GM20000 (cell line): ENCODE measurements around the gene AGBL2.
A peak's percentile ranks its signal among the peaks of the same experiment; 100 is the strongest.

Source experiments
- DNase-seq: peaks from one replicate; pipeline ENCODE4 v3.0.0; 2012; ENCODE audit warnings: low spot score
- CTCF ChIP-seq: IDR thresholded peaks from 2 replicates; pipeline ENCODE4 v1.5.1; 2012; ENCODE audit warnings: mild to moderate bottlenecking, control low read depth; ENCODE audit errors: extremely low read depth, missing control alignments

The AGBL2 gene

DNA sequence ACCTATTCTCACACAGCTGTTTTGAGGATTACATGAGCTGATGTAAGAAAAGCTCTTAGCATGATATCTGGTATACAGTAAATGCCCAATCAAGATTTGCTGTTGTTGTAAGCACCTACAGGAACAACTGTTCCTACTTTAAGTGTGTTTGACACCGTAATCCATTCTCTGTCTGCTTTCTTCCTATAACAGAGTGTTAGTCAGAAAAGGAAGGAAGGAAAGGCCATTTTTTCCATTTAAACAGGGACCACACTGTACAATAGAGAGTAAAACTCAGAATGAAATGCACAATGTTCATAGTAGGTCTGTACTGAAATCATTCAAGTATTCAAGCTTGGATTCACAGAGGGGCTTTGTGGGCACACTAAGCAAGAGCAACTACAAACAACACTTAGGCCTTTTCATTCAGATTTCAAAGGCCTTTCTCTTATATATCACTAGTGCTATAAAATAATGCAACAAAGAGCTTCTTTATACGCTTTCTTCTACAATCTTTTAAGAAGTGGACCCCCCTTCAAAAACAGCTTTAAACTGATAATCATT is 94.3 kb downstream of the AGBL2 start:
- no peak for TF ChIP-seq CTCF
- no peak for DNase-seq

DNA sequence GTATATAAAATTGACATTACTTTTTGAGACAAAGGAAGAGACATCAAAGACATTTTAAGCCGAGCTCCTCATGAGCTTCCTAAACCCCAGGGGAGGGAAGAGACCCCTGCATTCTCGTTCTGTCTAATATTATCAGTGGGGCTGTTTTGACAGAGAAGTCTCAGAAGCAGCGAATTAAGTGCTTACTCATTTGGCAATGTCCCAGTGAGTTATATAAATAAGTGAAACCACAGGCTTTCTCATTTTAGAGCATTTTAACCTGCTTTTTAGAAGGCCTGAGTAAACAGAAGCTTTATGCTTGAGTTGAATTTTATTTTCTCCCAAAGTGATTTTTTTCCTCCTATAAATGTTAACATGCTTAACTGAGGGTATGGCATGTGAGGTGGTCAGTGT is 97.8 kb downstream of the AGBL2 start:
- no peak for TF ChIP-seq CTCF
- DNase-seq: no peak

DNA sequence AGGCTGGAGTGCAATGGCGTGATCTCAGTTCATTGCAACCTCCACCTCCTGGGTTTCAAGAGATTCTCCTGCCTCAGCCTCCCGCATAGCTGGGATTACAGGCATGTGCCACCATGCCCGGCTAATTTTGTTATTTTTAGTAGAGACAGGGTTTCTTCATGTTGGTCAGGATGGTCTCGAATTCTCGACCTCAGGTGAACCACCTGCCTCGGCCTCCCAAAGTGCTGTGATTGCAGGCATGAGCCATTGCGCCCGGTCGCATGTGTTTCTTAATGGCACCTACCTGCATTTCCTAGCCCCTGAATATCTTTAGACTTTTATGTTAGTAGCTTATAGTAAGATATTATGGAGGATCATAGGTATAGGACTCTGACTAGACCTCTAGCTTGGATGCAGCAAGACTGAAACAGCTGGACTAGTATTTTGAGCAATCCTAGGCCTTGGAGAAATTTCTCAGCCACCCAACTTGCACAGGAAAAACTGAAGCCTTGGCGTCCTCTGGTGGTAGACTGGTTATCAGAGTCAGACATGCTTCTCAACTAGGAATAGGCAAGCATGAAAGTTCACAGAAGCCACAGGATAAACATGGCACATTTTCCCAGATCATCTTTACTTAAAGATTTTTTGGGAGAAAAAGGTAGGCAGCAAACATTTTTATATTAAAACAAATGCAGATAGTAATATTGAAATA is 98.3 kb downstream of the AGBL2 start:
- no peak for DNase-seq
- peak; percentile 64 for TF ChIP-seq CTCF

DNA sequence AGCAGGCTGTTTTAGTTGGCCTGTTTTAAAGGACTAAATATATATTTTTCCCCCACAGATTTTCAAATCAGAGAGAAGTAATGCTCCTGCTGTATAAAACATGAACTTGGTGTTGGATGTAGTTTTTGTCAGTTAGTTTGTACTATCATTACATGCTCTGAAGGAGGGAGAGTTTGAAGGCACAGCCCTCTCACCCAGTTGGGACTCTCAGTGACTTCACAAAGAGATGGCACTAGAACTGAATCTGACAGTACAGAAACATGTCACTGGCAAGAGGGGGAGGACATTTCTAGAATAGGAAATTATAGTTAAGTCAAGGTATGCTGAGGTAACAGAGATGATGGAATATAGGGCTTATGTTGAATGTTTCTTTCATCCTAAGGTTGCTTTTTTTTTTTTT is 99.9 kb downstream of the AGBL2 start:
- no peak for DNase-seq
- TF ChIP-seq CTCF: no peak

DNA sequence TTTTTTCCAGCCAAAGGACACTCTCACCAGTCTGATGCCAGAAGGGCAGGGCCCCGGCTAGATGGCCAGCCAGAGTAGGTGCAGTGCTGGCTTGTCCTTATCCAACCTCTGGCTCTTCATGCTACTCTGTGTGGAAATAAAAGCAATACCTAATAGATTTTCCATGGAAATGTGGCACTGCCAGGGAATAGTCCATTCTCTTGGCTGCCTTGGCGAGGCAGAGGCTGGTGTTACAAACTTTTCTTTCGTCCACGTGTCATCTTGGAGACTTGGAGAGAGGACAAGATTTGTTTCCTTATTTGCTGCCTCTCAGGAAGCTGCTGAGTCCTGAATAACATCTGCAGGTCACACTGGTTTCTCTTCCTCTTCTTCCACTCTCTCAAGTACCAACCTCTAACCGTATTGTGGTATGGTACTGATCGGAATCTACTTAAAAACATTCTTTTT is 103.8 kb downstream of the AGBL2 start:
- peak; percentile 37 for DNase-seq
- no peak for TF ChIP-seq CTCF

- TF ChIP-seq CTCF: no peak
- DNase-seq: no peak
Observed at GRCh38 chr11:47609675-47610074, 105.5 kb downstream of the AGBL2 start.
